Smooth muscle cell (in vitro differentiated cells): ENCODE results near the gene H1-8. TPM values are rescaled to one million over a fixed set of nuclear protein-coding genes. Genes with fewer than 3 reads are reported as not detected.
A peak's percentile ranks its signal among the peaks of the same experiment; 100 is the strongest.

Experiments used
- DNase-seq: peaks from one replicate; lab custom pipeline; 2025; ENCODE audit not compliant: unreplicated experiment; lab: John Stamatoyannopoulos, UW
- H2AFZ ChIP-seq: fragments of 200-600 bp; sonication (generic); 2 replicates; pipeline ENCODE4 v1.6.0; 2016; ENCODE audit warnings: antibody characterized with exemption, low read depth, mild to moderate bottlenecking
- H3F3A ChIP-seq: fragments of 200-600 bp; sonication (generic); 2 replicates; pipeline ENCODE4 v1.6.0; 2017; ENCODE audit warnings: antibody characterized with exemption, low read depth
- H3K27ac ChIP-seq: fragments of 200-600 bp; sonication (generic); 2 replicates; pipeline ENCODE4 v1.5.1; 2016; ENCODE audit warnings: low read depth, mild to moderate bottlenecking
- H3K27me3 ChIP-seq: fragments of 200-600 bp; sonication (generic); 2 replicates; pipeline ENCODE4 v1.6.1; 2016; ENCODE audit warnings: low read depth, mild to moderate bottlenecking
- H3K36me3 ChIP-seq: fragments of 200-600 bp; sonication (generic); 2 replicates; pipeline ENCODE4 v1.5.1; 2016; ENCODE audit warnings: low read depth
- H3K4me1 ChIP-seq: fragments of 200-600 bp; sonication (generic); 2 replicates; pipeline ENCODE4 v1.5.1; 2016; ENCODE audit warnings: low read depth
- H3K4me2 ChIP-seq: fragments of 200-600 bp; sonication (generic); 2 replicates; pipeline ENCODE4 v1.6.0; 2016; ENCODE audit warnings: mild to moderate bottlenecking
- H3K4me3 ChIP-seq: fragments of 200-600 bp; sonication (generic); 2 replicates; pipeline ENCODE4 v1.5.1; 2016; ENCODE audit warnings: mild to moderate bottlenecking
- H3K79me2 ChIP-seq: fragments of 200-600 bp; sonication (generic); 2 replicates; pipeline ENCODE4 v1.6.0; 2016; ENCODE audit warnings: low read depth, mild to moderate bottlenecking
- H3K9ac ChIP-seq: fragments of 200-600 bp; sonication (generic); 2 replicates; pipeline ENCODE4 v1.6.0; 2016; ENCODE audit warnings: low read depth
- H3K9me3 ChIP-seq: fragments of 200-600 bp; sonication (generic); replicated peaks from 2 replicates; pipeline ENCODE4 v1.5.1; 2016; ENCODE audit warnings: low read depth
- H4K20me1 ChIP-seq: fragments of 200-600 bp; sonication (generic); 2 replicates; pipeline ENCODE4 v1.6.0; 2016; ENCODE audit warnings: low read depth
- CTCF ChIP-seq: fragments of 200-600 bp; sonication (generic); IDR thresholded peaks from 2 replicates; pipeline ENCODE4 v1.5.1; 2017; ENCODE audit warnings: borderline replicate concordance, mild to moderate bottlenecking, antibody characterized with exemption; ENCODE audit not compliant: insufficient read depth, poor library complexity, severe bottlenecking
- whole genome bisulfite sequencing: methylation state at CpG from one replicate; pipeline ENCODE4 v1.1.7; 2016; ENCODE audit warnings: low lambda C conversion rate; 5-methylcytosine and 5-hydroxymethylcytosine counted together
- polyA plus RNA-seq: library from polyadenylated mRNA; unstranded; fragments of >200 nt; fragmentation: Nextera tagmentation; extraction: Ambion mirVana; gene quantifications from 2 replicates; pipeline ENCODE4 v1.2.1, GENCODE V29; 2016
- total RNA-seq: library from RNA; depleted of rRNA; stranded (reverse); fragments of >200 nt; gene quantifications from 2 replicates; pipeline ENCODE4 v1.2.3, GENCODE V29; 2014

The H1-8 gene
- total and polyA plus RNA-seq, 2 experiments from 2014 or later: not detected

GRCh38 chr3:129592381-129593131 is 49.6 kb downstream of the H1-8 start:
- TF ChIP-seq CTCF: no peak
- Histone ChIP-seq H4K20me1 (peaks cover 13% of the 10 kb centered on the region), H3K9ac (peak overlapping the region; percentile 45), H3K4me3 (peak overlapping the region; percentile 26), H3K9me3 (no peaks in the 10 kb centered on the region), H3F3A (peaks cover 23% of the 10 kb centered on the region), H3K4me2 (peak overlapping the region; percentile 80), H3K27ac (peak overlapping the region; percentile 78), H2AFZ (no peak overlapping the region), H3K4me1 (peaks cover 43% of the 10 kb centered on the region), H3K27me3 (no peaks in the 10 kb centered on the region), H3K79me2 (peaks cover 88% of the 10 kb centered on the region), H3K36me3 (no peaks in the 10 kb centered on the region)
- 11% methylated on average over 23 of the region's 26 CpGs for WGBS
- DNase-seq: peak; percentile 11

GRCh38 chr3:129593230-129593594 is 50.2 kb downstream of the H1-8 start:
- H3K27me3 ChIP-seq: no peaks in the 10 kb centered on the region
- DNase-seq: no peak
- no peak for TF ChIP-seq CTCF
- H3K9me3 ChIP-seq: no peaks in the 10 kb centered on the region
- peak overlapping the region; percentile 80 for H3K4me2 ChIP-seq
- H2AFZ ChIP-seq: no peak overlapping the region
- no peak overlapping the region for H3K4me3 ChIP-seq
- H3F3A ChIP-seq: peaks cover 23% of the 10 kb centered on the region
- H3K79me2 ChIP-seq: peaks cover 88% of the 10 kb centered on the region
- H3K9ac ChIP-seq: peak overlapping the region; percentile 45
- peaks cover 47% of the 10 kb centered on the region for H3K4me1 ChIP-seq
- H3K27ac ChIP-seq: peak overlapping the region; percentile 78
- H3K36me3 ChIP-seq: no peaks in the 10 kb centered on the region
- WGBS: 73% methylated on average over 8 of the region's 8 CpGs
- H4K20me1 ChIP-seq: peaks cover 8% of the 10 kb centered on the region

- DNase-seq: peak; percentile 11
- H3K9ac ChIP-seq: peak overlapping the region; percentile 45
- peaks cover 4% of the 10 kb centered on the region for H4K20me1 ChIP-seq
- H3F3A ChIP-seq: peaks cover 26% of the 10 kb centered on the region
- no peaks in the 10 kb centered on the region for H3K27me3 ChIP-seq
- 46% methylated on average over 22 of the region's 22 CpGs for WGBS
- H2AFZ ChIP-seq: no peak overlapping the region
- no peak overlapping the region for H3K4me3 ChIP-seq
- no peaks in the 10 kb centered on the region for H3K9me3 ChIP-seq
- H3K27ac ChIP-seq: peak overlapping the region; percentile 78
- peaks cover 47% of the 10 kb centered on the region for H3K4me1 ChIP-seq
- no peak for TF ChIP-seq CTCF
- peaks cover 88% of the 10 kb centered on the region for H3K79me2 ChIP-seq
- H3K4me2 ChIP-seq: peak overlapping the region; percentile 80
- H3K36me3 ChIP-seq: no peaks in the 10 kb centered on the region
Measured at GRCh38 chr3:129593595-129594339, 50.8 kb downstream of the H1-8 start.
